Measurements from ENCODE around the gene TRUB1.
A peak's percentile ranks its signal among the peaks of the same experiment; 100 is the strongest.

Gene TRUB1

GRCh38 chr10:114987995-114988394 lies 50.0 kb downstream of the TRUB1 start:
- no peak for DNase-seq

- DNase-seq = no peak
These were observed 52.6 kb downstream of the TRUB1 start for GRCh38 chr10:114990586-114990985.

GRCh38 chr10:114990991-114991390 lies 53.0 kb downstream of the TRUB1 start:
- no peak for DNase-seq

- no peak for DNase-seq
These were observed 54.3 kb downstream of the TRUB1 start for GRCh38 chr10:114992189-114992775.

GRCh38 chr10:114995468-114996247 lies 57.7 kb downstream of the TRUB1 start:
- no peak for DNase-seq

- DNase-seq = no peak
These were observed 58.5 kb downstream of the TRUB1 start for GRCh38 chr10:114996542-114996941.

GRCh38 chr10:114998993-114999392 lies 61.0 kb downstream of the TRUB1 start:
- no peak for DNase-seq

- peak; percentile 9 to 13 for DNase-seq
These were observed 63.7 kb downstream of the TRUB1 start for GRCh38 chr10:115001506-115002381.

- no peak for DNase-seq
These were observed 65.4 kb downstream of the TRUB1 start for GRCh38 chr10:115003396-115003795.

GRCh38 chr10:115004236-115004862 lies 66.4 kb downstream of the TRUB1 start:
- no peak for DNase-seq

- DNase-seq = no peak
These were observed 67.8 kb downstream of the TRUB1 start for GRCh38 chr10:115005771-115006170.

- no peak for DNase-seq
These were observed 80.4 kb downstream of the TRUB1 start for GRCh38 chr10:115018185-115018931.

- DNase-seq = no peak
These were observed 82.5 kb downstream of the TRUB1 start for GRCh38 chr10:115020449-115020848.

GRCh38 chr10:115022733-115023132 lies 84.7 kb downstream of the TRUB1 start:
- no peak for DNase-seq

- no peak for DNase-seq
These were observed 85.7 kb downstream of the TRUB1 start for GRCh38 chr10:115023715-115024114.

GRCh38 chr10:115024371-115024770 lies 86.4 kb downstream of the TRUB1 start:
- no peak for DNase-seq

GRCh38 chr10:115026056-115026745 lies 88.2 kb downstream of the TRUB1 start:
- no peak for DNase-seq

- DNase-seq = no peak
These were observed 88.7 kb downstream of the TRUB1 start for GRCh38 chr10:115026746-115027140.
